OCI-LY3 (cell line): ENCODE measurements around the gene ACTG2.

Experiments used
- EZH2phosphoT487 ChIP-seq: fragments of 200-600 bp; shearing (Covaris generic); IDR thresholded peaks from 2 replicates; pipeline ENCODE4 v1.6.1; 2018; ENCODE audit warnings: antibody characterized with exemption, mixed run types, low read depth
- TF ChIP-seq, protein P1 (sequence below): fragments of 200-600, 300-600 bp; sonication (generic); IDR thresholded peaks from 2 replicates; pipeline ENCODE4 v1.5.1; 2014; ENCODE audit warnings: antibody characterized with exemption, low read length, low read depth

DNA sequence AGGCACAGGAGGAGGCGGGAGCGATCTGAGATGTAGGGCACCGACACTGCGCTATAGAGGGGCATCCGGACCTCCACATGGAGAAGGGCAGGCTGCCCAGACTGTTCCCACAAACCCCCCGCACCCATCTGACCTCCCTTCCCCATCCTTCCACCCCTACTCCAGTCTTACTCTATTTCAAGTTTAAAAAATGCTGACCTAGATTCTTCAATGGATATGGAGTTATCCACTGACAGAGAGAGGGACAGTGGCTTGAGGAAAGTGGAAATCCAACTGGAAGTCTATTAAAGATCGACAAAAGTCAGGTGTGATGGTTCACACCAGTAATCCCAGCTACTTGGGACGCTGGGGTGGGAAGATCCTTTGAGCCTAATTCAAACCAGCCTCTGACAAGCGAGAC lies 28.8 kb downstream of the ACTG2 start:
- TF ChIP-seq, protein P1, sequence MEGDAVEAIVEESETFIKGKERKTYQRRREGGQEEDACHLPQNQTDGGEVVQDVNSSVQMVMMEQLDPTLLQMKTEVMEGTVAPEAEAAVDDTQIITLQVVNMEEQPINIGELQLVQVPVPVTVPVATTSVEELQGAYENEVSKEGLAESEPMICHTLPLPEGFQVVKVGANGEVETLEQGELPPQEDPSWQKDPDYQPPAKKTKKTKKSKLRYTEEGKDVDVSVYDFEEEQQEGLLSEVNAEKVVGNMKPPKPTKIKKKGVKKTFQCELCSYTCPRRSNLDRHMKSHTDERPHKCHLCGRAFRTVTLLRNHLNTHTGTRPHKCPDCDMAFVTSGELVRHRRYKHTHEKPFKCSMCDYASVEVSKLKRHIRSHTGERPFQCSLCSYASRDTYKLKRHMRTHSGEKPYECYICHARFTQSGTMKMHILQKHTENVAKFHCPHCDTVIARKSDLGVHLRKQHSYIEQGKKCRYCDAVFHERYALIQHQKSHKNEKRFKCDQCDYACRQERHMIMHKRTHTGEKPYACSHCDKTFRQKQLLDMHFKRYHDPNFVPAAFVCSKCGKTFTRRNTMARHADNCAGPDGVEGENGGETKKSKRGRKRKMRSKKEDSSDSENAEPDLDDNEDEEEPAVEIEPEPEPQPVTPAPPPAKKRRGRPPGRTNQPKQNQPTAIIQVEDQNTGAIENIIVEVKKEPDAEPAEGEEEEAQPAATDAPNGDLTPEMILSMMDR, result no peak
- no peak for TF ChIP-seq EZH2phosphoT487
